Measurements from ENCODE around the gene CTCFL.

- TF ChIP-seq CTCF (IDR thresholded peaks at IDR 0.05) (no peak), POLR2A (IDR thresholded peaks at IDR 0.05) (no peak), EP300 (IDR thresholded peaks at IDR 0.05) (no peak)
Observed at GRCh38 chr20:57470666-57471495, 54.1 kb downstream of the CTCFL start.
